Gastroesophageal sphincter (tissue), 3 donors: ENCODE measurements around the gene TMX4.

Experiments
- POLR2AphosphoS5 ChIP-seq: sonication (generic); formaldehyde crosslinking; IDR thresholded peaks from one replicate; pipeline ENCODE4 v1.6.1; 2017; ENCODE audit warnings: antibody characterized with exemption
- TF ChIP-seq, protein P1 (sequence below), 4 experiments: fragments of 200-600 bp in 2 of 4; fragments of 450-650 bp in 2 of 4; sonication (generic) in 1 of 4; IDR thresholded peaks; one replicate each; pipeline ENCODE4 v1.5.1; 2017 to 2019; ENCODE audit warnings: antibody characterized with exemption in 4 of 4, mild to moderate bottlenecking in 2 of 4, moderate library complexity in 2 of 4

DNA sequence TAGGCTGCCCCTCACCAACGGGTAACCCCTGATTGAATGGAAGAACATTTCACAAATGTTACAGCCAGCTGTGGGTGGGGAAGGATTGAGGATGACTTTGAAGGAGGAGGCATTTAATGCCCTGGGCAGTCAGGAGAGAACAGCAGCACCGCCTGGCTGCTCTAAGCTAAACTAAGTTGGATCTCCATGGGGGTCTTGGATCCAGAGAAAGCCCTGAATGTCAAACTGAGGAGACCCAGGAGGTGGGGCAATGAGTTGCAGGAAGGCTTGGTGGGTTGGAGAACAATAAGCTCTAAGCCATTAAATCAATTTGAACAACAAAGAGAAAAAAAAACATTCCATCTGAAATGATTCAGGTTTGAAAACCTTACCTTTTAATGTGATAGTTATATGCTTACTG lies 35.4 kb downstream of the TMX4 start:
- TF ChIP-seq POLR2AphosphoS5 = no peak
- TF ChIP-seq, protein P1, sequence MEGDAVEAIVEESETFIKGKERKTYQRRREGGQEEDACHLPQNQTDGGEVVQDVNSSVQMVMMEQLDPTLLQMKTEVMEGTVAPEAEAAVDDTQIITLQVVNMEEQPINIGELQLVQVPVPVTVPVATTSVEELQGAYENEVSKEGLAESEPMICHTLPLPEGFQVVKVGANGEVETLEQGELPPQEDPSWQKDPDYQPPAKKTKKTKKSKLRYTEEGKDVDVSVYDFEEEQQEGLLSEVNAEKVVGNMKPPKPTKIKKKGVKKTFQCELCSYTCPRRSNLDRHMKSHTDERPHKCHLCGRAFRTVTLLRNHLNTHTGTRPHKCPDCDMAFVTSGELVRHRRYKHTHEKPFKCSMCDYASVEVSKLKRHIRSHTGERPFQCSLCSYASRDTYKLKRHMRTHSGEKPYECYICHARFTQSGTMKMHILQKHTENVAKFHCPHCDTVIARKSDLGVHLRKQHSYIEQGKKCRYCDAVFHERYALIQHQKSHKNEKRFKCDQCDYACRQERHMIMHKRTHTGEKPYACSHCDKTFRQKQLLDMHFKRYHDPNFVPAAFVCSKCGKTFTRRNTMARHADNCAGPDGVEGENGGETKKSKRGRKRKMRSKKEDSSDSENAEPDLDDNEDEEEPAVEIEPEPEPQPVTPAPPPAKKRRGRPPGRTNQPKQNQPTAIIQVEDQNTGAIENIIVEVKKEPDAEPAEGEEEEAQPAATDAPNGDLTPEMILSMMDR (IDR thresholded peaks at IDR 0.05) = no peak
